GF-D8 (cell line): ENCODE data around the gene CYP4F2.
"Not testable (repeated sequence)": the region's sequence is repeated elsewhere in the genome, so short reads cannot be mapped to it uniquely, and the experiment has no call there.

Source experiments
- DNase-seq: peaks from one replicate; lab custom pipeline; 2025; lab: John Stamatoyannopoulos, UW

Gene CYP4F2, protein sequence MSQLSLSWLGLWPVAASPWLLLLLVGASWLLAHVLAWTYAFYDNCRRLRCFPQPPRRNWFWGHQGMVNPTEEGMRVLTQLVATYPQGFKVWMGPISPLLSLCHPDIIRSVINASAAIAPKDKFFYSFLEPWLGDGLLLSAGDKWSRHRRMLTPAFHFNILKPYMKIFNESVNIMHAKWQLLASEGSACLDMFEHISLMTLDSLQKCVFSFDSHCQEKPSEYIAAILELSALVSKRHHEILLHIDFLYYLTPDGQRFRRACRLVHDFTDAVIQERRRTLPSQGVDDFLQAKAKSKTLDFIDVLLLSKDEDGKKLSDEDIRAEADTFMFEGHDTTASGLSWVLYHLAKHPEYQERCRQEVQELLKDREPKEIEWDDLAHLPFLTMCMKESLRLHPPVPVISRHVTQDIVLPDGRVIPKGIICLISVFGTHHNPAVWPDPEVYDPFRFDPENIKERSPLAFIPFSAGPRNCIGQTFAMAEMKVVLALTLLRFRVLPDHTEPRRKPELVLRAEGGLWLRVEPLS

DNA sequence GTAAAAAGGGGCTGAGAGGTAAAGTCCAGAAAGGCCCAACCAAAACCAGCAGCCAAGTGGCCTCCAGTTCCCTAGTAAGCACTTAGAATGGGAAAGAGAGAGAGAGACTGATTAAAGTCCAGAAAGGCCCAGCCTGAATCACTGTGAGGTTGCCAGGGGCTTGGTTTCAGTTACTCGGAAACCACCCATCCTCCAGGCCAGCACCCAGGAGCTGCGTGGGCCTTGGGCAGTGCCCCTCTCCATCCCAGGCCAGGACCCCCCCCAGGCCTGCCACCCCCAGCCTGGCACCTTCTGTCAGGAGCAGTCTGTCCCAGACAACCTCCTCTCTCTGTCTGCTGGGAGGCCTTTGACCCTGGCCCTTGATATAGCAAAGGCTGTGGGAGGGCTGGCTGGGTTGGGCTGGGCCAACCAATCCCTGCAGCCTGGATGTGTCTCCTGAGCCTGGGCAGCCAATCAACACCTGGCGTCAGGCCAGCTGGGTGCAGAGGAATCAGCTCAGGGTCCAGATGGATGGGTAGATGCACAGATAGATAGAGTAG, at the start of gene CYP4F2:
Gene CYP4F2, minus strand, starts transcription at position 337 of the 539 bp plus-strand sequence. CDS start 463 bp downstream, outside the sequence.
- no peak for DNase-seq

DNA sequence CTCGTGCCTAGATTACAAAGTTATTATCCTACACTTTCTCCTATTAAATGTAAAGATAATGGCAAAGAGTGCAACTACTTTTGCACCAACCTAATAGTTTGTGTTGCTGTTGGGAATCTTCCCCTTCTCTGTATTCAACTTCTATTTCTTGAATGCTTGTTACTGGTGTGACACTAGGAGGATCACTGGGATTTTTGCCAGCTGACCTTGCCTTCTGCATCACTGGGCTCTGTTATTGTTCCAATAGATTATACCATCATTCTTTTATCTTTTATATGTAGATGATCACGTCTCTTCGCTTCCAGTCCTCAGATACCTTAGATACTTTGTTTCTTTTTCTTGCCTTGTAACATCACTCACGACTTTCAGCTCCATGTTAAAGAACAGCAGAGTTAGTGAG, 47.4 kb upstream of the CYP4F2 start:
- DNase-seq: no peak

DNA sequence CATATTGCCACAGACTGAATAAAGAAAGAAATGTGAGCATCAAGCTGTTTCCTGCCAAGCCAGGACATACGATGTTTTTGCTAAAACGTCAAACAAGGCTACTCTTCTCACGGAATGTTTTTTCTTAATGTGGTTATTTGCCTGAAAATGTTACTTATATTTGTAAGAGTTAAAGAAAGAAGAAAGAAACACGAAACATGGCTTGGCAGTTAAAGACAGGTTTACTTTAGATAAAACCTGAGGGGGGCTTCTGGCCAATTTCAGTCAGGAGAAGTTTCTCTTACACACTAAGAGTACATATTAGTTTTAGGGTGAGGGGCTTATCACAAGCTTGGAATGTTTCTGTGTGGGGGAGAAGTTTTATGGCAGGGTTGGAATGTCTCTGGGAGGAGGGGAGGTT, 46.5 kb upstream of the CYP4F2 start:
- no peak for DNase-seq

DNA sequence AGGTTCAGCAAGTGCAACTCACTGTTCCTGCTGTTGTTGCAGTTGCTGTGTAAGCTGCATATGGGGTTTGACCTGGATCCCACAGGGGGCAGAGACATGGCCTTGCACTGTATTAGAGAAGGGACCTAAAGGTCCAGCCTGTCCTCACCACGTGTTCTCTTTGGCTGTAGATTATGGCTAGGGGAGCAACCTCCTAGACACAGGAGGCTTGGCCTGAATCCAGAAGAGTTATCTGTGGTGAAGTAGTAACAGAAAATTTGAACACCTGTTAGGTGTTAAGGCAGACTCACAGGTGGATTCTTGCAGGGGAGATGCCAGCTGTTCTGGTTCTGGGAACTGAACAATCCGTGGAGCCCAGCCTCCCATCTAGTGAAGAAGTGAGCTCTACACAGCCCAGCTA, 39.9 kb upstream of the CYP4F2 start:
- DNase-seq: no peak

DNA sequence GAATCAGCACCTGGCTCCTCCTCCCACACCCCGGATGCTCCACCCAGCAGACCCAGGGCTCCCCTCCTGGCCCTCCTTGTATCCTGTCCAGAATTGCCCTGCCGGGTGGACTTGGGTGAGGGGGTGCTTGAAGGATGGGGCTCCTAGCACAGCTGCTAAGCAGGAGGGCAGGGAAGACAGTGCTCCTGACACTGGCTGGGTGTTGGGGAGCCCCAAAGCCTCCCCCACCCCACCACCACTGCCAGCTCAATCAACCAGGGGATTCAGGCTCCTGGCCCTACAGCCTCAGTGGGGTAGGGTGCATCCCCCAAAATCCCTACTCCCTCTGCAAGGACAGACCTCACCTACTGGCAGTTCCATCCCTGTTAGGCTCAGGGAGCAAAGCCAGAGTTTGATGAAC, 39.1 kb upstream of the CYP4F2 start:
- DNase-seq: no peak

DNA sequence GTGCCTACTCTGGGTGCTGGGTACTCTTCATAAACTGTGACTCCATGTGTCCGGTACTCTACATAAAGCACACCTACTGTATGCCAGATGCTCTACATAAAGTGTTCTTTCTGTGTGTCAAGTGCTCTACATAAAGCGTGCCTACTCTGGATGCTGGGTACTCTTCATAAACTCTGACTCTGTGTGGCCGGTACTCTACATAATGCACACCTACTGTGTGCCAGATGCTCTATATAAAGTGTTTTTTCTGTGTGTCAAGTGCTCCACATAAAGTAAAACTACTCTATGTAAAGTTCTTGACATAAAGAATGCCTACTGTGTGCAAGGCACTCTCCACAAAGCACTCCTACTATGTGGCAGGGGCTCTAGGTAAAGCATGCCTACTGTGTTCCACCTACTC, 38.3 kb upstream of the CYP4F2 start:
- no peak for DNase-seq

DNA sequence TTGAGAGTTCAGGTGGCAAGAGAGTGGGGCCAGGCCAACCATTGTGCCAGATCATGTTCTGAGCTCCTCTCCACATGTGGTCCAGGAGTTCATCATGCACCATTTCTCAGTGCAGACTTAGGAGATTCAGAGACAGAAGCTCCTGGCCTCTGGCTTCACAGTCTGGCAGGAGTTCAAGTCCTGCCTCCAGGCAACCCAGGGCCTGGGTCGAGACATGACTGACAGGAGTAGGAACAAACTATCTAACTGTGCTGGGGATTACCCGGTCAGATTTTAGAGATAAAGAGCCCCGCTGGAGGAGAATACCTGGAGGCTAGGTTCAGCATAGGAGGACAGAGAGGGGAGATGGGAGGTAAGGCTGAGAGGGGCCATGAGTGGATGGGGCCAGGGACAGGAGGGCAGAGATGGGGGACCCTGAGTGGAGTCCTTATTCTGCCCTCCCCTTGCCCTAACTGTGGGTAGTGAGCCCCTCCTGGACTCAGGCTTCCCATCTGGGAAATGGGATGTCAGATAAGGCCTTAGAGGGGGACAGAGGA, 37.4 kb upstream of the CYP4F2 start:
- no peak for DNase-seq

DNA sequence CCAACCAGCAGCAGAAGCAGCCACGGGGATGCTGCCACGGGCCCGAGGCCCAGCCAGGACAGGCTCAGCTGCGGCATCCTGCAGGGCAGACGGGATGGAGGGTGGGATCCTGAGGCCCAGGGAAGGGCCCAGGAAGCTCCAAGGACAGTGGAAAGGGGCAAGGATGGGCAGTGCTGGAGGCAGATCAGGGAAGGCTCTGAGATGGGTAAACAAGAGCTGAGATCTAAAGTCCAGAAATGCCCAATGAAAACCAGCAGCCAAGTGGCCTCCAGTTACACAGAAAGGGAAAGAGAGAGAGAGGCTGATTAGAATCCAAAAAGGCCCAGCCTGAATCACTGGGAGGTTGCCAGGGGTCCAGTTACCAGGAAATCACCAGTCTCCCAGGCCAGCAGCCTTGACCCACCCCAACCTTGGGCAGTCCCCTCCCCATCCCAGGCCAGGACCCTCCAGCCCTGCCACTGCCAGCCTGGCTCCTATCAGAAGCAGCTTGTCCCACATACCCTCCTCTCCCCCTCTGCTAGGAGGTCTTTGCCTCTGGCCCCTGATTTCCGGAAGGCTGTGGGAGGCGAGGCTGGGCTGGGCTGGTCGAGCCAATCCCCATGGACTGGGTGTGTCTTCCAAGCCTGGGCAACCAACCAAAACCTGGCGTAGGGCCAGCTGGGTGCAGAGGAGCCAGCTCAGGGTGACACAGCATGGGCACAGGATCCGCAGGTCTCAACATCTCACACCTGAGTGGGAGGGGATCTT, 36.6 kb upstream of the CYP4F2 start, which contains the start of gene CYP4F11:
Gene CYP4F11, minus strand, starts transcription at position 198 of the 747 bp plus-strand sequence. Its CDS starts 121 bp downstream, at position 77.
- no peak for DNase-seq

DNA sequence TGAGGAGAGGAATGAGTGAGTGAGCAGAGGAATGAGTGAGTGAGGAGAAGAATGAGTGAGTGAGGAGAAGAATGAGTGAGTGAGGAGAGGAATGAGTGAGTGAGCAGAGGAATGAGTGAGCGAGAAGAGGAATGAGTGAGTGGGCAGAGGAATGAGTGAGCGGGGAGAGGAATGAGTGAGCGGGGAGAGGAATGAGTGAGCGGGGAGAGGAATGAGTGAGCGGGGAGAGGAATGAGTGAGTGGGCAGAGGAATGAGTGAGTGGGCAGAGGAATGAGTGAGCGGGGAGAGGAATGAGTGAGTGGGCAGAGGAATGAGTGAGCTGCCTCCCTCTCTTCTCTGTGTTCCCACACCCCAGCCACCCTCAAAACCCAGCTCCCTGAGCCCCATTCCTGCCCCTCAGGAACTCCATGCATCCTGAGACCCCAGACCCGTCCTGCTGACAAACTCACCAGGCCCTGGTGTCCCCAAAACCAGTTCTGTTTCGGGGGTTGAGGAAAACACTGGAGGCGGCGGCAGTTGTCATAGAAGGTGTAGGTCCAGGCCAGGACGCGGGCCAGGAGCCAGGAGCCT, 36.0 kb upstream of the CYP4F2 start:
- DNase-seq: not testable (repeated sequence)

DNA sequence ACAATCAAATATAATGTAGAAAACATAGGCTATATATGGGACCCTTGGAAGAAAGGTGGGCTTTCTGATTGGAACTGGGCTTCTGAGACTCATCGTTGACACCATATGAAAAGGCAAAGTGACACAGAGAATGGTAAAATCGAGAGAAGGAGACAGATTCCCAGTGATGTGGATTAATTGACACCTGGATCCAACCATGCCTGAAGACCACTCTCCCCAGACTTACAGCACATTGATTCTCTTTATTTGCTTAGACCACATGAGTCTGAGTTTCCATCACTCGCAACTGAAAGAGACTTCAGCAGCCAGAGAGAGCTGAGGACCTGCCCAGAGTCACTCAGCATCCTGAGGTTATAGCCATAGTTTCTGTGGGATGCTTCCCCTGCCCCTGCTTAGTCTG, 30.4 kb upstream of the CYP4F2 start:
- DNase-seq: no peak

DNA sequence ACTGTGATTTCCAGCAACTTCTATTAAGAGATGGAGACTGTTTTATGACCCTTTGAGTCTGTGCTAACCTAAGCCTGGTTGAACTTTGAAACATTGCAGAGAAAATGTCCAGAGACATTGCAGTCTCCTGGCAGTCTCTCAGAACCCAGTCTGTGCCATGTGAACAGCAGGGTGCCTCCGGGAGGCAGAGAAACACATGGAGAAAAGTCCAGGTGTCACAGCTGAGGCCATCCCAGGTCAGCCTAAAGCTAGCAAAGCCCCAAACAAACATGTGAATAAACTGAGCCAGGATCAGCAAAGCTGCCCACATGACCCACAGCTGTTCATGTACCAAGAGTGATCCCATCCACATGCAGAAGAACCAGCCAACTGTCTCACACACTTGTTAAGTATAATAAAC, 28.6 kb upstream of the CYP4F2 start:
- DNase-seq: no peak

DNA sequence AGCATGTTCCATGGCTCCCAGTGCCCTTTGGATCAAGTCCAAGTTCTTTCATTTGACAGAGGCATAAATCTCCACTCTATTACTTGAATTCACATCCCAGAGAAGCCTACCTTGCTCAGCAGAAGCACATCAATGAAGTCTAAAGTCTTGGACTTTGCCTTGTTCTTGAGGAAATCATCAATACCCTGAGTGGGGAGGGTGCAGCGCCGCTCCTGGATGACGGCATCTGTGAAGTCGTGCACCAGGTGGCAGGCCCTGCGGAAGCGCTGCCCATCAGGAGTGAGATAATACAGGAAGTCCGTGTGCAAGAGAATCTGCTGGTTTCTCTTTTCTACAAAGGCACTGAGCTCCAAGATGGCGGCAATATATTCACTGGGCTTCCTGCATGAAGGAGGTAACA, 25.8 kb upstream of the CYP4F2 start:
- no peak for DNase-seq

DNA sequence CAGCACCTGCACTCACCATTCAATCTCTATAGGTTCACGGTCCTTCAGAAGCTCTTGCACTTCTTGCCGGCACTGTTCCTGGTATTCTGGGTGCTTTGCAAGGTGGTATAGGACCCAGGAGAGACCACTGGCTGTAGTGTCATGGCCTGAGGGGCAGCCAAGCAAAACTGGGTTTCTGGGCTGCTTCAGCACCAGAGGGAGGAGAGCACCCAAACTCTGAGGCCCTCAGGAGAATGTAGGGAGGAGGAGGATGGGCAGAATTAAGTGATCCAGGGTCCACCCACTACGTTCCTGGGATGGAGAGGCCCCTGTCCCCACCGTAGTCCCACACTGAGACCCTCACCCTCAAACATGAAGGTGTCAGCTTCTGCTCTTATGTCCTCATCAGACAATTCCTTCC, 24.1 kb upstream of the CYP4F2 start:
- no peak for DNase-seq

DNA sequence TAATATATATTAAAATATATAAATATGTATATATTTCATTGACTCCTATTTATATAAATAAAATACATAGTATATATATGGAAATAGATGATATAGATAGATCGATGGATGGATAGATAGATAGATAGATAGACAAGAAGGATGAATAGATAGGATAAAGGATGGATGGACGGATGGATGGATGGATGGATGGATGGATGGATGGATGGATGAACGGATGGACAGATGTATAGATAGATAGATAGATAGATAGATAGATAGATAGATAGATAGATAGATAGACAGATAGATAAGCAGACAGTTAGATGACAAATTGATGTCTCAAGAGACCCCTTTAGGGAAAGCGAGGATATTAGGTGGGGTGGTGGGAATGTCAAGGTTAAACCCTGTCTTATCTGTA, 21.4 kb upstream of the CYP4F2 start:
- no peak for DNase-seq

DNA sequence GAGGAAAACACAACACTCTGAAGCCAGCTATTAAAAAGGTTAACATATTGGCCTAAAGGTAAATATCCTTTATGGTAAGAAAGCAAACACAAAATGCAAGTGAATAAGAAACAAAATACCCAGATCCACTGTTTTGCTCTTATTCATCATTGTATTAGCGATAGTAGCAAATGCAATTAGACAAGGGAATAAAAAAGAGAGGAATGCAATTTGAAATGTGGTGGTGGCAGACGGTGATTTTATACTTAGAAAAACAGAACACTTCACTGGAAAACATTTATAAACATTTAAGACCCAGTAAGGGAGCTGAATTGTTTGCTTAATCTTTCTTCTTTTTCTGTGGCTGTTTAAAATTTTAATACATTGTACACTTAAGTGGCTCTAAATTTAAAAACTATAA, 17.2 kb upstream of the CYP4F2 start:
- no peak for DNase-seq

DNA sequence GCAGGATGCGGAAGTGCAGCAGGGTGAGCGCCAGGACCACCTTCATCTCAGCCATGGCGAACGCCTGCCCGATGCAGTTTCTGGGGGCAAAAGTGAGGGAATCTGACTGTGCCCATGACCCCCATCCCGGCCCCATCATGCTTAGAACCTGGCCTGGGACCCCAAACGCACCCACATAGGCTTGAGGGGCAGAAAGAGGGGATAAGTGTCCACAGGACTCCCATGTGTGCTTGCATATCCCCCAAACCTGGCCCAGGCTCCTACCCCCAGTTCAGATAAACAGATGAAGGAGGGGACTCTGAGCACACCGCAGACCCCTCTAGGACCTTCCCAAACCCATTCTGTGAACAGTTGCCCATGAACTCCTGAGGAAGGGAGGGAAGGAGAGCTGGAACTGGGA, 16.0 kb upstream of the CYP4F2 start:
- no peak for DNase-seq

DNA sequence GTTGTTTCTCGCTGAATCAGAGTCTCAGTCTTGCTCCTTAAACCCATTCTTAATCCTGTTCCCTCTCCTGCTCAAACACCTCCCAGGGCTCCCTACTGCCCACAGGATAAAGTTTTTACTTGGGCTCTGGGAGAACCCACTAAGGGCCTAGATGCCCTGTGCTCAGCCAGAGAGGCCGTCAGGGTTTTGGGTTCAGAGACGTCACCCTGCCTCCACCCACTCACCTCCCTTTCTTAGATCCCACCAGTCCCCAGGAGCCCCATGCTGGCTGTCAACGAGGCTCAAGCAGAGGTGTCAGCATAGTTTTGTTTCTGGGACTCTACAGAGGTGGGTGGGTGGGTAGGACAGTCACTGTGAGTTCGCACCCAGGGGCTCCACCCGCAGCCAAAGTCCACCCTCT, 15.5 kb upstream of the CYP4F2 start:
- no peak for DNase-seq

DNA sequence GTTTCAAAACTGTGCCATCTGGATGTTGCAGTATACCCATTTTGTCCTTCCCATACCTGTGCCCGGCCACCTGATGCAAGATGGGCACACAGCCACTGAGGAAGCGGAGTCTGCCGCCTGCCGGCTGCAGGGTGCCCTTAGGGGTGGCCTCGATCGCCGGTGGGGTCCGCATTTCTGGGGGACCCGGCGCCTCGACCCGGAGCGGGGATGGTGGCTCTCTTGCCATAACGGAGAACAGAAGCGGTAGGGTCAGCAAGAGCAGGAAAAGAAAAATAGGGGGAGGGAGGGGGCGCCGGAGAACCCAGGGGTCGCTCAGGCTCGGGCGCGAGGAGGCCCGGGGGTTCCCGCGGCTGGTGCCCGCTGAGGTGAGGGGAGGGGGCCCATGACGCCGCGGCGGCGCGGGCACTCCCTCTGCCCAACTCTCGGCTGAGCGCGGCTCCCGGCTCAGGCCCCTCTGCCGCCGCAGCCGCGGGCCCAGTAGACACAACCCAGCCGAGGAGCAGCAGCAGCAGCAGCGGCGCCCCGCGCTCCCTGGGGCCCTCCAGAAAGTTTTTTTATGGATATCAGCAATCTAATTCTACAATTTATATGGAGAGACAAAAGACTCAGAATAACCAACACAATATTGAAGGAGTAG, 13.8 kb upstream of the CYP4F2 start:
- DNase-seq: no peak

DNA sequence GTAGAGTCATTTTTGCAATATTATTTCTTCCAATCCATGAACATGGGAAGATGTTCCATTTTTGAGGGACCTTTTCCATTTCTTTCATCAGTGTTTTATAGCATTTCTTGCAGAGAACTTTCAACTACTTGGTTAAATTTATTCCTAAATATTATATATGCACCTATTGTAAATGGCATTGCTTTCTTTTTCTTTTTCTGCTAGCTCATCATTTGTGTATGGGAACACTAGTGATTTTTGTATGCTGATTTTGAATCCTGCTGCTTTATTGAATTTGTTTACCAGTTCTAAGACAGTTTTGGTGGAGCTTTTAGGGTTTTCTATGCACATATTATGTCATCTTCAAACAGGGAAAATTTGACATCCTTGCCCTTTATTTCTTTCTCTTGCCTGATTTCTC, 7.2 kb upstream of the CYP4F2 start:
- DNase-seq: no peak

DNA sequence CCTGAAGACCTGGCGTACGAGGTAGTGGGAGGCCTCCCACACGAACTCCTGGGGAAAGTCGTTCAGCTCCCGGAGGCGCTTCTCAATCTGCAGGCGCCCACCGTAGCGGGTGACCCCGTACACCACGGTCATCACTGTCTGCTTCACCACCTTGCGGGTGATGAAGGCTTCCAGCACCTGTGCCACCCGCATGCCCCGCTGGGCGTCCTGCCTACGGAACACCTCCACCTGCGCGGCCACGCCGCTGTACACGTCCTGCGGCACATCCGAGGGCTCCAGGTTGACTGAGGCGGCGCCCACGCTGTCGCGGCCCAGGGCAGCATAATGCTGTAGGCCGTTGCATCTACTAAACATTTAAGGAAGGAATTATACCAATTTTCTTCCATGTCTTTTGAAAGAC, 5.0 kb upstream of the CYP4F2 start:
- not testable (repeated sequence) for DNase-seq

DNA sequence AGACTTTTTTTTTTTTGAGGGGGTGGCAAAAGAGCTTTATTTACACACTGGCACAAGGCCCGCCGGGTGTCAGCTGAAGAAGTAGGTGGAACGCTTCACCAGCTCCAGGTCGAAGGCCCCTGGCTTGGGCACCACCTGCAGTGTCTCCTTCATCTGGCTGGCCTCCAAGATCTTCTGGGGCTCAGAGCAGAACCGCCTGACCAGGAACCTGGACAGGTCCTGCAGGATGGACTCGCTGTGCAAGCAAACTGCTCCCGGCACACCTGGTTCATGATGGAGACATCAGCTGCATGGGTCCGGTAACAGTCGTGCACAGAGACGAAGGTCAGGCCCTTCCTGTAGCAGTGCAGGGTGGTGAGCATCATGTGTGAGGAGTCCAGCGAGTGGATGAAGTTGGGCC, 4.4 kb upstream of the CYP4F2 start:
- no peak for DNase-seq

DNA sequence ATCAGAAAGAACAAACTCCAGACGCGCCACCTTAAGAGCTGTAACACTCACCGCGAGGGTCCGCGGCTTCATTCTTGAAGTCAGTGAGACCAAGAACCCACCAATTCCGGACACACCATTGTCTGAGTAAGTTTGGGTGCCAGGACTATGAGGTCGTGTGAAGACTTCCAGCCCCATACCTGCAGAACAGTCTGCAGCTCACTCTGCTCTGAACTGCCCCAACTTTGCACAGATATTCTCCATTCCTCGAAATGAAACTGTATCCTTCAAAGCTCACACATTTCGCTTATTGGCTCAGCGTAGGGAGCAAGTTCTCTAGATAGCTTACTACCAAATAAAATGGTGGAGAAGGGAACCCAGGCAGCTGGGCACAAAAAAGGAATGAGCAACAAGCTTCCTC, 2.6 kb upstream of the CYP4F2 start:
- no peak for DNase-seq
